ENCODE results near the gene DDX23.

DNA sequence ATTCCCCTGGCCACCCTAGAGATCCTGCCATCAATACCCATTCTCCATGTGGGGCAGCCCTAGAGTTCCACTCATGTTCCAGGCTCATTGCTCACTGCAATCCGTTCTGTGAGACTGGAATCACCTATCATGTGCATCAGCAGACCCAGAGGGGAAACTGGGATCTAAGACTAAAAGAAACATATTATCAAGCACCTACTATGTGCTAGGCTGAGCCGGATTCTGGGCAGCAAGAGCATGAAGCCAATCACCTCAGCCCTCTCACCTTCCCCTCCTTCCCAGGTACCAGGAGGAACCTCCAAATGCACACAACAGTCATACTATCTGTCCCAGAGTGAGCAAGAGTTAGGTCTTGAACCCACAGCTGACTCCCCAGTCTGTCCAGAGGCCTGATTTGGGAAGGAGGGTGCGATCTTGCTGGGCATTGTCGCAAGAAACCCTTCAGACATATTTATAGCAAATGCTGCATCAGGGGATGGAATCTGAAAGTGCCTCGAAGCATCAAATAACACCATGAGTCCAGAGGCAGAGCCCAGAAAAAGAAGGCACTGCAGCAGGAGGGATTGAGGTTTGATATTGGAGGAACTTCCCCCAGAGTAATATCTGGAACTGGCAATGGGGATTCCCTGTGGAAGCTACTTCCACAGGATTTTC is 40.4 kb downstream of the DDX23 start:
- TF ChIP-seq, protein P1, sequence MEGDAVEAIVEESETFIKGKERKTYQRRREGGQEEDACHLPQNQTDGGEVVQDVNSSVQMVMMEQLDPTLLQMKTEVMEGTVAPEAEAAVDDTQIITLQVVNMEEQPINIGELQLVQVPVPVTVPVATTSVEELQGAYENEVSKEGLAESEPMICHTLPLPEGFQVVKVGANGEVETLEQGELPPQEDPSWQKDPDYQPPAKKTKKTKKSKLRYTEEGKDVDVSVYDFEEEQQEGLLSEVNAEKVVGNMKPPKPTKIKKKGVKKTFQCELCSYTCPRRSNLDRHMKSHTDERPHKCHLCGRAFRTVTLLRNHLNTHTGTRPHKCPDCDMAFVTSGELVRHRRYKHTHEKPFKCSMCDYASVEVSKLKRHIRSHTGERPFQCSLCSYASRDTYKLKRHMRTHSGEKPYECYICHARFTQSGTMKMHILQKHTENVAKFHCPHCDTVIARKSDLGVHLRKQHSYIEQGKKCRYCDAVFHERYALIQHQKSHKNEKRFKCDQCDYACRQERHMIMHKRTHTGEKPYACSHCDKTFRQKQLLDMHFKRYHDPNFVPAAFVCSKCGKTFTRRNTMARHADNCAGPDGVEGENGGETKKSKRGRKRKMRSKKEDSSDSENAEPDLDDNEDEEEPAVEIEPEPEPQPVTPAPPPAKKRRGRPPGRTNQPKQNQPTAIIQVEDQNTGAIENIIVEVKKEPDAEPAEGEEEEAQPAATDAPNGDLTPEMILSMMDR (IDR thresholded peaks at IDR 0.05; ENCODE audit: poor library complexity), result no peak
- TF ChIP-seq EZH2phosphoT487 (IDR thresholded peaks at IDR 0.05; ENCODE audit: low read depth, severe bottlenecking, unreplicated experiment) (no peak), EZH2 (IDR thresholded peaks at IDR 0.05; ENCODE audit: borderline replicate concordance) (no peak)
